GM12865 (cell line): ENCODE measurements around the gene ARMH3.

Experiments used
- DNase-seq: peaks from one replicate; pipeline ENCODE4 v3.0.0; 2010; ENCODE audit warnings: low read depth
- H3K4me3 ChIP-seq: 2 replicates; pipeline ENCODE4 v1.5.1; 2011; ENCODE audit warnings: mild to moderate bottlenecking, low read depth, low read length, control low read depth
- CTCF ChIP-seq: IDR thresholded peaks from 2 replicates; pipeline ENCODE4 v1.5.1; 2011; ENCODE audit warnings: low read length, control low read depth, low read depth, inconsistent platforms; ENCODE audit not compliant: insufficient read depth; ENCODE audit errors: missing control alignments

ARMH3 gene

GRCh38 chr10:101828766-101829551, 227.0 kb downstream of the ARMH3 start:
- H3K4me3 ChIP-seq, result no peak overlapping the region
- no peak for TF ChIP-seq CTCF
- no peak for DNase-seq

DNA sequence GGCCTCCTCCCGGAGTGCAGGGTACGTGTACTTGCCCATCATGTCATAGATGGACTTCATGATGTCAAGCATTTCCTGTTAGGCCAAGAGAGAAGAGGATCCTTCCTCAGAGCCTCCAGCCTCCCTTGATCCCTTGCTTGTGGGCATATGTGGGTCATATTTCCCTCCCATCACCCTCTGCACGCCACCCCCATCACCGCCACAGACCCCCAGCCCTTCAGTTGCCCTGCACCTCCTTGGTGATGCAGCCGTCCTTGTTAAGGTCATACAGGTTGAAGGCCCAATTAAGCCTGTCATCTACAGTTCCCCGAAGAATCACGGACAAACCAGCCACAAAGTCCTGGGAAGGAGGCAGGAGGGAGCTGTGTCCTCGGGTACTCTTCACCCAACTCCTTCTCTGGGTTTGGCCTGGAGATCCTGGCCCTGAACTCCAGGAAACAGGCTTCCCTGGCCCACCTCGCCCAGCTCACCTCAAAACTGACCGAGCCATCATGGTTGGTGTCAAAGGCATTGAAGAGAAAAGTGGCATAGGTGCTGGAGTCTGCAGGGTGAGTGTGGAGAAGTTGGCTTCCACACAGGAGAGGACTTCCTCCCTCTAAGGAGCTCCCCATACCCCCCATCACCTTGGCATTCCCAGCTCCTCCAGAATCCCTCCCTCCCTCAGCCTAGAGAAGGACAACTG, 227.9 kb downstream of the ARMH3 start:
- no peak for DNase-seq
- no peak for TF ChIP-seq CTCF
- no peak overlapping the region for H3K4me3 ChIP-seq

DNA sequence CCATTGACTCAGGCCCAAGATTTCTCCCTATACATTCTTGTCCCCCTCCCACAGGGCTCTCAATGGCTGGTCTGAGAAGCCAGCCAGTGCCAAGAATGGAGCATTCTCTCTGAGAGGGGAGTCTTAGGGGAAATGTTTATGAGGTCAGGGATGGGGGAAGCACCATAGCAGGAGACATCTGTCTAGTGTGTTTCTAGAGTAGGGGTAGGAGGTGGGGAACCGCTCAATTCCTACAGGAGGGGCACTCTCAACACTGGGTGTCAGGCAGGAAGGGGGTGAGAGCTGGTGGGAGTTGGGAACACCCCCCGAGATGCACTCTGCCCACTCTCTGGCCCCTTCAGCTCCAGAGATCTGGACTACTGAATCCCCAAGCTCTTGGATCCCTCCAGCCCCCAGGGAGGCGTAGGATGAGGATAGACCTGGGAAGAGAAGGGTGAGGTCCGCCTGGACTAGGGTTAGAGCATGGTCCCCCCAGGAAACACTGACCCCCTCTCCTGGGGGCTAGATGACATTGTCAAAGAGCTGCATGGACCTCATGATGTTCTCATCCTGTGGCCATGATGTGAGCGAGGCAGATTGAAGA, 229.0 kb downstream of the ARMH3 start:
- no peak for DNase-seq
- no peak for TF ChIP-seq CTCF
- H3K4me3 ChIP-seq, result no peak overlapping the region

GRCh38 chr10:101824736-101825135, 231.2 kb downstream of the ARMH3 start:
- no peak overlapping the region for H3K4me3 ChIP-seq
- DNase-seq, result no peak
- no peak for TF ChIP-seq CTCF

DNA sequence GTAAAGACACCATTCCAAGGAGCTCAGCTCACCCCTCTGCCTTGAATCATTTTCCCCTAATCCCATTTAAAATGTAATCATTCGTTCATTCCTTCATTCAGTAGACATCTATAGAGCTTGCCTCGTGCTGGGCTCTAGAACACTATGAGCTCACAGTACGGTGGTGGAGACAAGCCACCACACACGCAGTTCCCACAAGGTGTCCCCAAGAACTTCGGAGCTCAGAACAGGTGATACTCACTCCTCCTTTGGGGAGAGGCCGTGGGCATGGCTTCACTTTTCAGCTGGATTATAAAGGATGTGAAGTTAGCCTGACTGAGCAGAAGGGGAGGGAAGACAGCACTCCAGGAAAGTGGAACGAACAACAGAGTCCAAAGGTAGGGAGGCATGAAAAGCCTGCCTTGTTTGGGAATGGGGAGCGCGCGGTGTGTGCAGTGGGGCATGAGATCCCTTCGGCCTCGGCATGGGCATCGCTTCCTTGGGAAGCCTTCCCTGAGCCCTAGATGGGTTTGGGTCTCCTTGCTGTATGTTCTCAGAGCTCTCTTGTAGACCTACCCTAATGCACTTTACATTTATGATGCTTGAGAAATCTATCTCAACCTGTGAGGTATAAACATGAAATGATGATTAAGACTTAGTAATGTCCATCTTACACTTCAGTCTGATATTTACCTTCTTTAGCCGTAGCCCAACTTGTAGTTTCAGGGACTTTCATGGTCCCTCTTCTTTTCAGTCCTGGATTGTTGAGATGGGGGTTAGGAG, 236.9 kb downstream of the ARMH3 start:
- peak overlapping the region; percentile 91 for H3K4me3 ChIP-seq
- DNase-seq, result peak; percentile 73
- no peak for TF ChIP-seq CTCF

GRCh38 chr10:101818119-101818871, 237.7 kb downstream of the ARMH3 start, which contains the start of gene OGA:
OGA (minus strand) TSS chr10:101818444; CDS start chr10:101818022, 422 bp downstream.
- H3K4me3 ChIP-seq, result peak within 1 kb of the TSS; percentile 91
- TF ChIP-seq CTCF, result no peak
- DNase-seq, result peak; percentile 100
